Lung (tissue), 12 donors: ENCODE results near the gene CYB561D1. TPM values are rescaled to one million over a fixed set of nuclear protein-coding genes. Genes with fewer than 3 reads are reported as not detected.

Experiments used
- ATAC-seq: fragments of 200-7000 bp; cut with Tn5 transposase; one replicate; pipeline ENCODE4 v1.9.1; 2020; ENCODE audit warnings: moderate number of reproducible peaks; ENCODE audit not compliant: insufficient read depth, low FRiP score
- DNase-seq, 3 donors: peaks; one replicate each; pipeline ENCODE4 v3.0.0-alpha.2; 2013 to 2017
- H3K27ac ChIP-seq, 2 donors: one replicate each; pipeline ENCODE4 v1.5.1; 2013; ENCODE audit warnings: mild to moderate bottlenecking in 2 of 2, moderate library complexity in 2 of 2, control low read depth in 1 of 2, inconsistent platforms in 1 of 2, low read depth in 1 of 2, low read length in 1 of 2
- H3K27me3 ChIP-seq, 3 donors: one replicate each; pipeline ENCODE4 v1.5.1; 2013; ENCODE audit warnings: low read length in 2 of 3; ENCODE audit not compliant: control insufficient read depth in 3 of 3, insufficient read depth in 3 of 3
- H3K36me3 ChIP-seq, 4 donors: one replicate each; pipeline ENCODE4 v1.5.1; 2013; ENCODE audit warnings: low read length in 4 of 4, mild to moderate bottlenecking in 1 of 4, moderate library complexity in 1 of 4; ENCODE audit not compliant: control insufficient read depth in 4 of 4, insufficient read depth in 4 of 4
- H3K4me1 ChIP-seq, 5 donors: one replicate each; pipeline ENCODE4 v1.5.1; 2013; ENCODE audit warnings: low read length in 5 of 5, mild to moderate bottlenecking in 2 of 5, moderate library complexity in 1 of 5; ENCODE audit not compliant: control insufficient read depth in 5 of 5, insufficient read depth in 5 of 5
- H3K4me3 ChIP-seq: one replicate; pipeline ENCODE4 v1.5.1; 2013; ENCODE audit warnings: mild to moderate bottlenecking, control low read depth, moderate library complexity
- H3K9ac ChIP-seq, 2 donors: one replicate each; pipeline ENCODE4 v1.5.1; 2013; ENCODE audit warnings: low read length in 2 of 2, control low read depth in 1 of 2; ENCODE audit not compliant: insufficient read depth in 1 of 2
- H3K9me3 ChIP-seq, 4 donors: one replicate each; pipeline ENCODE4 v1.5.1; 2013; ENCODE audit warnings: low read length in 3 of 4, mild to moderate bottlenecking in 1 of 4, moderate library complexity in 1 of 4; ENCODE audit not compliant: control insufficient read depth in 4 of 4, insufficient read depth in 3 of 4
- CTCF ChIP-seq: IDR thresholded peaks from 2 replicates; pipeline ENCODE4 v1.5.1; 2012; ENCODE audit warnings: mild to moderate bottlenecking; ENCODE audit errors: control extremely low read depth, extremely low read depth
- WGBS, 2 donors: extraction: QIAGEN DNeasy Blood & Tissue Kit; methylation state at CpG; one replicate each; pipeline ENCODE4 v1.1.7; 2013; 5-methylcytosine and 5-hydroxymethylcytosine counted together
- polyA plus RNA-seq, 2 donors: library from polyadenylated mRNA; stranded (reverse); fragments of 200-250 nt; gene quantifications; one replicate each; pipeline ENCODE4 v1.2.1, GENCODE V29; 2013
- total RNA-seq, 2 donors: library from RNA; depleted of rRNA in 1 of 2; stranded (reverse); fragments of >200 nt in 1 of 2; gene quantifications; one replicate each; pipeline ENCODE4 v1.2.1, GENCODE V29; 2014 to 2021
- donor health status: control.
- donor health status: control.
- donor health status: Bipolar disorder and iron deficiency.
- donor health status: healthy.
- donor health status: DM: yes; HTN: yes; CAD: no.

CYB561D1 gene
- total and polyA plus RNA-seq, 4 donors: 3.4 to 13.6 (median 6.2) TPM

- whole genome bisulfite sequencing, 2 donors: 85 to 92% methylated on average over 2 of the region's 2 CpGs
- no peaks in the 10 kb centered on the region for H3K27me3 ChIP-seq
- DNase-seq: peak in 1 of 3 donors; percentile 58
- ATAC-seq: no peak
- no peak overlapping the region for H3K27ac ChIP-seq
- no peak for TF ChIP-seq CTCF
- H3K9ac ChIP-seq: no peak overlapping the region
- no peak overlapping the region for H3K4me3 ChIP-seq
- no peaks in the 10 kb centered on the region for H3K36me3 ChIP-seq
- H3K4me1 ChIP-seq: peaks cover 0 to 15% (median 10%) of the 10 kb centered on the region in 5 donors
- no peaks in the 10 kb centered on the region for H3K9me3 ChIP-seq
Observed at GRCh38 chr1:109513110-109513710, 19.3 kb downstream of the CYB561D1 start.

- TF ChIP-seq CTCF: no peak
- no peak overlapping the region for H3K9ac ChIP-seq
- peaks cover 0 to 10% (median 4%) of the 10 kb centered on the region in 5 donors for H3K4me1 ChIP-seq
- no peak overlapping the region for H3K4me3 ChIP-seq
- ATAC-seq (no peak), DNase-seq (no peak)
- 59 to 83% methylated on average over 3 of the region's 3 CpGs for WGBS, 2 donors
- H3K27me3 ChIP-seq: no peaks in the 10 kb centered on the region
- no peak overlapping the region for H3K27ac ChIP-seq
- H3K9me3 ChIP-seq: no peaks in the 10 kb centered on the region
- H3K36me3 ChIP-seq: no peaks in the 10 kb centered on the region
Observed at GRCh38 chr1:109514846-109515245, 21.0 kb downstream of the CYB561D1 start.

- no peak for TF ChIP-seq CTCF
- Histone ChIP-seq H3K36me3 (no peaks in the 10 kb centered on the region), H3K9me3 (no peaks in the 10 kb centered on the region), H3K9ac (no peak overlapping the region), H3K4me1 (no peaks in the 10 kb centered on the region), H3K27me3 (peaks cover 0 to 3% (median 0%) of the 10 kb centered on the region in 3 donors), H3K27ac (no peak overlapping the region), H3K4me3 (no peak overlapping the region)
- ATAC-seq: no peak
- 84 to 88% methylated on average over 5 of the region's 5 CpGs for WGBS, 2 donors
- no peak for DNase-seq
Observed at GRCh38 chr1:109516872-109517271, 23.0 kb downstream of the CYB561D1 start.

GRCh38 chr1:109517337-109517736, 23.4 kb downstream of the CYB561D1 start:
- no peak for ATAC-seq
- no peak for TF ChIP-seq CTCF

More at GRCh38 chr1:109517337-109517736, 23.4 kb downstream of the CYB561D1 start:
- Histone ChIP-seq H3K36me3 (no peaks in the 10 kb centered on the region), H3K27me3 (peaks cover 0 to 6% (median 0%) of the 10 kb centered on the region in 3 donors), H3K9me3 (no peaks in the 10 kb centered on the region), H3K4me1 (no peaks in the 10 kb centered on the region), H3K4me3 (no peak overlapping the region), H3K9ac (no peak overlapping the region), H3K27ac (no peak overlapping the region)
- DNase-seq: no peak
- WGBS, 2 donors: 87 to 94% methylated on average over 5 of the region's 5 CpGs
